GM18867 (cell line): Measurements from ENCODE around the gene RPL37A.
A peak's percentile ranks its signal among the peaks of the same experiment; 100 is the strongest.
"Not testable (repeated sequence)": the region's sequence is repeated elsewhere in the genome, so short reads cannot be mapped to it uniquely, and the experiment has no call there.

Experiments used
- ATAC-seq: cut with Tn5 transposase; IDR thresholded peaks from one replicate; pipeline ENCODE4 v1.9.1; 2021; ENCODE audit warnings: mild to moderate bottlenecking, moderate library complexity; ENCODE audit not compliant: unreplicated experiment

RPL37A gene

GRCh38 chr2:216516730-216517350 lies 18.2 kb downstream of the RPL37A start:
- ATAC-seq = no peak

GRCh38 chr2:216517447-216518225 lies 19.0 kb downstream of the RPL37A start:
- ATAC-seq = no peak

GRCh38 chr2:216518566-216519119 lies 20.0 kb downstream of the RPL37A start:
- not testable (repeated sequence) for ATAC-seq

GRCh38 chr2:216519154-216519762 lies 20.6 kb downstream of the RPL37A start:
- peak; percentile 70 for ATAC-seq

GRCh38 chr2:216520112-216520511 lies 21.5 kb downstream of the RPL37A start:
- no peak for ATAC-seq

GRCh38 chr2:216522892-216523502 lies 24.4 kb downstream of the RPL37A start:
- no peak for ATAC-seq

GRCh38 chr2:216525972-216526371 lies 27.3 kb downstream of the RPL37A start:
- no peak for ATAC-seq

- ATAC-seq = no peak
Measured at GRCh38 chr2:216526939-216527338, 28.3 kb downstream of the RPL37A start.

GRCh38 chr2:216527600-216527999 lies 29.0 kb downstream of the RPL37A start:
- no peak for ATAC-seq

- ATAC-seq = no peak
Measured at GRCh38 chr2:216532562-216532961, 33.9 kb downstream of the RPL37A start.

- no peak for ATAC-seq
Measured at GRCh38 chr2:216533609-216534008, 35.0 kb downstream of the RPL37A start.

- ATAC-seq = no peak
Measured at GRCh38 chr2:216534809-216535208, 36.2 kb downstream of the RPL37A start.

GRCh38 chr2:216535454-216535995 lies 36.9 kb downstream of the RPL37A start:
- ATAC-seq = no peak

GRCh38 chr2:216536734-216537210 lies 38.1 kb downstream of the RPL37A start:
- ATAC-seq = no peak

- ATAC-seq = no peak
Measured at GRCh38 chr2:216537366-216537765, 38.7 kb downstream of the RPL37A start.

- no peak for ATAC-seq
Measured at GRCh38 chr2:216538538-216538937, 39.9 kb downstream of the RPL37A start.

GRCh38 chr2:216539120-216539519 lies 40.5 kb downstream of the RPL37A start:
- no peak for ATAC-seq

GRCh38 chr2:216539791-216540241 lies 41.2 kb downstream of the RPL37A start:
- ATAC-seq = peak; percentile 68

GRCh38 chr2:216540920-216541319 lies 42.3 kb downstream of the RPL37A start:
- ATAC-seq = no peak

- no peak for ATAC-seq
Measured at GRCh38 chr2:216541505-216541904, 42.9 kb downstream of the RPL37A start.

GRCh38 chr2:216545359-216545758 lies 46.7 kb downstream of the RPL37A start:
- no peak for ATAC-seq
